Activated CD8-positive, alpha-beta memory T cell treated with anti-CD3 and anti-CD28 coated beads for 24 hours (primary cell): Measurements from ENCODE around the gene GRID1.

Source experiments
- DNase-seq: peaks from one replicate; pipeline ENCODE4 v3.0.0-alpha.2; 2020

GRID1 gene

DNA sequence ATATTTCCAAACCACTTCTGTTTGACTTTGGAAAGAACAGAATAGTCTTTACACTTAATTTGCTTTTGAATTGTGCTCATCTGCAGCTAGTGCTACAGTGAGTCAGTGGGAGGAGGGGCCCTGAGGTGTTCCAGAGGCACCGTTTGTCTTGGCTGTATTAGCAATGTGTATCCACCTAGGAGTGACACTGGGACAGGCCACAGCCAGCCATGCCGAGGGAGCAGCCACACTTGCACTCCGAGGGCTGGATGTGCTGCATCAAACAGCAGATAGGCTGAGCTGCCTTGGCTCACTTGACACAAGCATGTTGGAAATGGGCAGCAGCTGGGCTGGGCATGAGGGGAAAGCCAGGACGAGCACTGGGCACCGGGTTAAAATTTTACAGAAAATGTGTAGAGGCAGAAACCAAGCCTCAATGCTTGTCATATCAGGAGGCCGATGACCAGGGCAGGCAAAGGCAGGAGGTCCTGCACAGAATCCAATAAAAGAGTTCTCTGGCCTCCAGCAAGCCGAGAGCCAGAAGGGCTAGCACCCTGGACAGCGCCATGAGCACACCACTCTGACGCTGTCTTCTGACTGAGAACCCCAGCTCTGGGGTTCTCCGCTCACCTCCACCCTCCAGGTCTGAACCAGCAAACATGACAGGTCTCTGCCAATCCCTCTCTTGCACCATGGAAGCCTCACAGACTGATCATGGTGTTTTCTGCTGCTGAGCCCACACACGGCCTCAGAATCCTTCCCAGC lies 163.3 kb downstream of the GRID1 start:
- DNase-seq: no peak

DNA sequence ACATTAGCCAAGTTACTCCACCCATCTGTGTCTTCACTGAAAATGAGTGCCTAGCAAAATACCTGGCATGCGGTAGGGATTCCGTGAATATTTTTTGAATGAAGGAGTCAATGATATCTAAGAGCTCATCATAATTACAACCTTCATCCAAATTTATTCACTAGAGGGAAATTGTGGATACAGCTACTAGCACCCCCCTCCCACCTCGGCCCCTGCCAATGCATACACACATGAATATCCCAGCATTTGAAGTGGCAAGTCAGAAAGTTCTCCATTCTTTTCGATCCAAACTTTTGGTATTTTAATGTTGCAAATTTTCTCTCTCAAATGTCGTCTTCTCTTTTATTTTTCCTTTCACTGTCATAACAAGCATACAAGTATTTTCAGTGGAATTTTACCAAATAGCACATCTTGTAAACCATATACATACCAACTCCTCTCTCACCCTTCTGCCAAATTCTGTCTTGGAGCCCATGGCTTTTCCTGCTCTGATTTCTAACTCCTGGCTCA lies 164.3 kb downstream of the GRID1 start:
- DNase-seq: no peak

GRCh38 chr10:86200867-86201266 lies 165.7 kb downstream of the GRID1 start:
- DNase-seq: no peak

DNA sequence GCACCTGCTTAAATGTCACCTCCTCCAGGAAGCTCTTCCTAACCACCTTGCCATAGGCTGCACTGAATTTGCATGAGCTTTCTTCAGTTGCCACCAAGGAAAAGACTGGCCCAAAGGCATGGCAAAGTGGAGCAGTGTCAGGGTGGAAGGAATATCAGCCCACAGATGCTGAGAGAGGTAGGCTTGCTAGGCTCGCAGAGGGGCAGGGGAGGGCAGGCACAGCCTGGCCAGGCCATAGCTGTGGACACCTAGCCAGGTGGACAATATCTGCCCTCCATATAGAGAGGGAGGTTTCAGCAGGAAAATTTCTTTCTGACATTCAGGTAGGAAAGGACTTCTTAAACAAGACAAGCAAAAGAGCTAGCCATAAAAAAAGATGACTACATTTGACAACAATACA lies 166.3 kb downstream of the GRID1 start:
- no peak for DNase-seq

DNA sequence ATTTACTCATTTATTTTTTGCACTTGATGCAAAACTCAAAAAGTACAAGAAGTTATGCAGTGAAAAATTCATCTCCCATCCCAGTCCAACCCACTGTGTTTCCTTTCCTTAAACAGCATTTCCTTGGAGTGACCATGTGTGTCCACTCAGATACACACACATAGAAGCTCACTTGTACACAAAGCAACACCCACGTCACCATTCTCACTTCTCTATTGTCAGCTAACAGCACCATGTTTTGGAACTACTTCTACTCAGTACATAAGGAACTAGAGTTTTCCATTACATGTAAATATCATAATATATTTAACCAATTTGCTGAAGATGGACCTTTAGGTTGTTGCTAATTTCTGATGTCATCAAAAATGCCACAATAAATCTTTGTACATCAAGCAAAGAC lies 167.6 kb downstream of the GRID1 start:
- DNase-seq: no peak

- no peak for DNase-seq
Observed at GRCh38 chr10:86198271-86198670, 168.3 kb downstream of the GRID1 start.

DNA sequence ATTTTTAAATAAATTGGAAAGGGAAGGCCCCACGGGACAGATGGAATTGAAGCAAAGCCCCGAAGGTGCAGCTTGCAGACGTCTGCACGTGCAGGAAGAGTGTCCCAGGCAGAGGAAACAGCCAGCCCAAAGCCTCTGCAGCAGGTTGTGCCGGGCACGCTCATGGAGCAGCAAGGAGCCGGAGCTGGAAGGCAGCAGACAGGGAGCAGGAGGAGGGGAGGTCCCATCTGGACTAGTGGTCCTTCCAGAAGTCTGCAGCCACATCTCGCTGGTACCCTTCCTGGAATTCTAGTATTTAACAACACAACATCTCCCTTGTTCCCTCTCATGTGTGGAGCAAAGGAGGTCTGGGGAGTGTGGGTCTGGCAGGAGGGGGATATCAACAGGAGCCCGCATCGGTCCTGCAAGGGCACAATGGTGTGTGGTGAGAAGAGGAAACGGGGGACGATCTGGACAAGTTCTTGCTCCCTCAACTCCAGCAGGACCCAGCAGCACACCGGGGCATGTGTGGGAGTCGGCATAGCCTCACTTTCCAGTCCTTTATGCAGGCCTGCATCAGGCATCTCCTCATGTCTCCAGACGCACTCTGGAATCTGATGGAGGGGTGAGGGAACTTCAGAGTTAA lies 169.3 kb downstream of the GRID1 start:
- no peak for DNase-seq

- DNase-seq: no peak
Observed at GRCh38 chr10:86195521-86196157, 171.0 kb downstream of the GRID1 start.

DNA sequence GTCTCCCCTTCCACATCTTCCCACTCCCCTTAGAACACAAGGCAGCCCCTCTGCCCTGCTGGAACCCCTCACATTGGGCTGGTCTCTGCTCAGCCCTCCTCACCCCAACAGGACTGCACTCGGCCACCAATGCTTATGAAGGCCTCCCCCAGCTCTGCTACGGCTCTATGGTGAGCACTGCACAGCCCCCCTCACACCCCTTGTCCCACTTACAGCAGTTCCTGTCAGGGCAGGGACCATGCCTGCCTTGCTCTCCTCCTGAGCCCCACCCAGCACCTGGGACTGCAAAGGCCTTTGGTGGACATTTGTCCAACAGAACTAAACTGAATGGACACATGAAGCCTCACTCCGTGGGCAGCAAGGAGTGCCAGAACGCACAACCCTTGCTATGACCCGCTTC lies 171.9 kb downstream of the GRID1 start:
- no peak for DNase-seq

DNA sequence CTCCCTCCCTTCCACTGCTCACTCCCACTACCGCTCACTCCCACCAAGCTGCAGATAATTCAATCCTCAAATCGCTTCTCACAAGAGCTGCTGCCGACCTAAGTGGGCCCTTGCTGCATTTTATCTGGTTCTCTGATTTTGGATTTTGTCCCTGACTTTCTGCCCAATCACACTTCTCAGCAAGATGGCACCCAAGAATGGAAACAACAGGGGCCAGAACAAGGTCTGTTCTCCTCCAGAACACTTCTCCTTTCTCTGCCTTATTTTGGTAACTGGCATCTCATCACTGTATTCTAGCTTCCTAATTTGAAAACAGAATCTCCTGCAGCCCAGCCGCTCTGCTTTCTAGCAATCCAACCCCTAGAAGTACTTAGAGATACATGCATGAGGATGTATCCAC lies 172.8 kb downstream of the GRID1 start:
- no peak for DNase-seq

- DNase-seq: no peak
Observed at GRCh38 chr10:86192691-86193090, 173.9 kb downstream of the GRID1 start.

- DNase-seq: no peak
Observed at GRCh38 chr10:86192147-86192546, 174.4 kb downstream of the GRID1 start.

GRCh38 chr10:86191686-86192085 lies 174.9 kb downstream of the GRID1 start:
- no peak for DNase-seq

DNA sequence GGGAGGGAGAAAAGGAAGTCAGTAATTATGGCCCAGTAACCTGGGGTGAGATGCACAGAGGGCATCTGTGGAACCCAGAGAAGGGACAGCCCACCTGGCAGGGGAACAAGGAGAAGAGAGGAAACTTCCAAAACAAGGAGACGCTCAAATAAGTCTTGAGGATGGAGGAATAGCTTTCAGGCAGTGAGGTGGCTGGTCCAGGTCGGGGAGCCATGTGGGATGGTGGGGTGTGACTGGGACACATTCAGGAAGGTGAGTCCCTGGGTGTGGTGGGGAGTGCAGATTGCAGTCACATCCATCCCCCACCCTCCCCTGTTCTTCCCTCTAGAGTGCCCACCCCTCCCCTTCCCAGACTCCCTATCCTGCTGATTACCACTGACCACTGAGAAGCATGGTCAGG lies 175.4 kb downstream of the GRID1 start:
- no peak for DNase-seq

DNA sequence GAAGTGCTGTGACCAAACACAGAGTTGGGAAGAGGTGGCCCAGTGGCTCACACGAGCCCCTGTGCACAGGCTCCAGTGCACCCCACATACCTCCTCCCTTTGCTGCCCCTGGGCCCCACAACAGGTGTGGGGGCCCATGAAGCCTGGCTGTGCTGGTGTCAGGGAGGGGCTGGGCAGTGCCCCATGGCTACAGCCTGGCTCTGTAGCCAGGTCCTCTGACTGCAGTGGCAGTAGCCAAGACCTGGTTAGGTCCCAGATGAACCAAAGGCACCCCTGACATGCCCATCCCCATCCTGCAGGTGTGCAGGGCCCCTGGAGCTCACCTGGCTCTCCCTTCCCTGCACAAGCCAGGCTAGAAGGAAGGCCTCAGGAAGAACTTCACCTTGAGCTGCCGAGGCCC lies 176.3 kb downstream of the GRID1 start:
- DNase-seq: no peak

DNA sequence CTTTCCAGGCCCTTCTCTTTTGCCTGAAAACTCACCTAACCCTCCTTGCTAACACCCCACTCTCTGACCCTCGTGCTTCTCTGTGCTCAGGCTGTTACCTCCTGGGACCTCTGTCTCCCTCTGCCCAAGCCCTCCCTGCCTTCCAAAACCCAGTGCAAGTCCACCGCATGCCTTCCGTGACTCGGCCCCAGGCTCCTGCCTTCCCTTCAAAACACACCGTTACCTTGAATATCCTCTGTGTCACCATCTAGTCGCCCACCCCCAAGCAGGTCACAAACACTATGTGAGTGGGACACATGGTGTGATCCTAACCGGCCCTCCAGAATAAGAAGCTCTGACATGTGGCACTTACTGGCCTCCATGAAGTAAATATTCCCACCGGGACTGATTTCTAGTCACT lies 176.7 kb downstream of the GRID1 start:
- DNase-seq: no peak

DNA sequence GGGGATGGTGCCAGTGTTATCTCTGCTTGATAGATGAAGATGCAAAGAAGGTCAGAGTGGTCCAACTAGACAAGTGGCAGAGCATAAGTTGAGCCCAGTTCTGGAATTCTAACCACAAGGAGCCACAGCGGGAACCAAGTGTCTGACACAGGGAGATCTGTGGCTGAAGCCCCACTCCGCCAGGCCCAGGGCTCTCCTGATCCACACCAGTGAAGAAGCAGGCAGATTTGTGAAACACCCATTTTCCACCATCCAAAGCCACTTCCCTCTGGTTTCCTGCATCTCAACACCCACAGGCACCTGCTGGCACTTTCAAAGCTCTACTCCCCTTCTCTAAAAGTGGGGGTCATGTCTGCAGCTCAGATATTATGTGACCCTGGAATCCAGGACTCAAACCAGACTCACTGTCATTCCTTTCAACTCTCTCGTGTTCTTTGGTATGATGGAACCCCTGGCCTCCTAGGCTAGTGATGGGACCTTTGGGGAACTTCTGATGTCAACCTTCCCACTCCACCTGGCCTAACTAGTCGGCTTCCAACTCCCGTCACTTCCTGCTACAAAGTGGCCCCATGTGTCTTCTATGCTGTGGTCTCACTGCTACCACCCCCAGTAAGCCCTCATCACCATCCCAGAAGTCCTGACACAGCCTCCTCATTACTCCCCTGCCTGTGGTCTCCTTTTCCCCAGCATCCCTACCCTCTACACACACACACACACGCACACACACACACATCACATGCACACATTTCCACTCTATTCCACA lies 177.6 kb downstream of the GRID1 start:
- DNase-seq: no peak

DNA sequence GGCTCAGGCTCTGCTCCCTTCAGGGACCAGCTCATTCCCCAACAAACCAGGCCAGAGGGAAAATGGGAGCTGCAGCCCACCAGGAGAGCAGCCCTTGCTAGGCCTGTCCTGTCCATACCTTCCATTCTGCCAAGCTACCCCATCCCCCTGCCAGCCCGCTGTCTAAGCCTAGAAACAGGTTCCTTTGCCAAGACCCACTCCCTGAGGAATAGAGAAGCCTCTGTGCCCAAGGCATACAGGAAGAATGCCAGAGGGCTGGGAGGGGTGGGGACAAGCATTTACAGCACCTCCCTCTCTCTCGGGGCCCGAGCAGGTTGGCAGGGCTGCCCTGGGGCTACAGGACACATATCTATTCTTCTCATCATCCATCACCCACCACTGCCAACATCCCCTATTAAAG lies 178.3 kb downstream of the GRID1 start:
- DNase-seq: no peak

GRCh38 chr10:86187499-86188239 lies 178.9 kb downstream of the GRID1 start:
- DNase-seq: no peak

DNA sequence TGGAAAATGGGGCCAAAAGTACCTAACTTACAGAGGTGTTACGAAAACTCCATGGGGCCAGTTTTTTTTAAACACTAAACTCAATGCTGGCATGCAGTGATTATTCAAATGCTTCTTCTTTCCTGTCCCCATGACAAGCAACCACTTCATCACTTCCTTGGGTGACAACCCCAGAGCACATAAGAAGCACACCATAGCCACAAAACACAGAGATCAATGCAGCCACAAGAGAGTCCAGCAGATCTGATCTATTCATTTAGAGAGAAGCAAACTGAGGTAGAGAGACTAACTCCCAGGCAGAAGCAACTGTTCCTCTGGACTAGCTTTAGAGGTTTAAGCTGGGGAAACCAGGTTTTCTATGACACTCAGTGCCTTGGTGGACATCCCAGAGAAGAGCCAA lies 180.0 kb downstream of the GRID1 start:
- no peak for DNase-seq

- no peak for DNase-seq
Observed at GRCh38 chr10:86182595-86182994, 184.0 kb downstream of the GRID1 start.

- no peak for DNase-seq
Observed at GRCh38 chr10:86182150-86182549, 184.4 kb downstream of the GRID1 start.

- DNase-seq: no peak
Observed at GRCh38 chr10:86180861-86181260, 185.7 kb downstream of the GRID1 start.
